HG02588 (cell line): ENCODE data around the gene PRPF38B.

Experiments used
- ATAC-seq: cut with Tn5 transposase; IDR thresholded peaks from one replicate; pipeline ENCODE4 v1.9.1; 2021; ENCODE audit warnings: mild to moderate bottlenecking, moderate library complexity; ENCODE audit not compliant: unreplicated experiment

The PRPF38B gene

DNA sequence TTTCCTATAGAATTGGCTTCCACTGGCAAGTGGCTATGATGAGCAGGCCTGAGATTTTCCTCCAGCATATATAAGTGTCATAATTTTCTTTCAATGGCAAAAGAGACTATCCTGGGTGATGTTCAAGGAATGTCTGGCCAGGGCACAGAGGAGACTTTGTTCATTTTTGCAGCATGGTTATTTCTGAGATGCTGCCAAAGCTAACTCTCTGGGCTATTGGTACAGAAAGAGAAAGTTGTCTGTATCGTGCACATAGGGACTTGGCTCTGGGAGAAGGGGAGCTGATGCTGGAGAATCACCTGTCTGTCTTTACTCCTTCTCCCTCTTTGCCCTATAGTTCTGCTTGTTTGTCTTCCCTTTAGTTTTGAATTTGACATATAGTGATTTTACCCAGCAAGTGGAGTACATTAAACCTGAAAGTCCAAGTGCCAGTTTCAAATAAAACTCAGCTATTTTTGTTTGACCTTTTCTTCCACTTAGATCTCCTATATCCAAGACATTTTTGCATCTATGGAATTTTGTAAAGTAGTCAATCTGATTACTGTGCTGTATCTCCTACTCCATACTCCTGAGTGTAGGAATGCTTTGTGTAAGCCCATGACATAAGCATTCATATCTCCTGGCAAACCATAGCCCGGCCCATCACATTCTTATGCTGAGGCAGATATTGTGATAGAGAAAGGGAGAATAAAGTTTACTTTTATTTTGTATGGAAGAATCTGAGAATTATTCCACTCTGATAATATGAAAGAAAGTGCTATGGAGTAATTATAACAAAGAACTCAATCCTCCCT lies 24.5 kb downstream of the PRPF38B start:
- ATAC-seq = no peak

DNA sequence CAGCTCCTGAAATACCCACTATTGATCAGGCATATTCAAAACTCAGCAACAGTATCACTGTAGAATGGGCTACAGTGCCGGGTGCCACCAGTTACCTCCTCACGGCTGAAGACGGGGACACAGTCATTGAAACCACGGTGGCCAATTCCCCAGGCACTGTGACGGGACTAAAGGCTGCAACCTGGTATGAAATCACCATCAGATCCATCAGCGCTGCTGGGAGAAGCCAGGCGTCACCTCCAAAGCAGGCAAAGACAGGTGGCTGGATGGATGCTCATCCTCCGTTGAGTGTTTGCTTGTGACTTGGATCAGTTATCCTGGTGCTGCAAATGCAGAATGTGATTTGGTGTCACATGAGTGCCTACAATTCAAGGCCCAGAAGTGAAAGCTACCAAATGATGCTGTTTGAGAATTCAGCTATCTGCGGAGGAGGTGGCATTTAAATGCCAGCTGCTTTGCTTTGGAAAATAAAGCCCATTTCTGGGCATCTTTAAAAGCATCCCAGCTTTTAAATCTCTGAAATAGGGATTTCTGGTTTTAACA lies 25.7 kb downstream of the PRPF38B start:
- no peak for ATAC-seq

DNA sequence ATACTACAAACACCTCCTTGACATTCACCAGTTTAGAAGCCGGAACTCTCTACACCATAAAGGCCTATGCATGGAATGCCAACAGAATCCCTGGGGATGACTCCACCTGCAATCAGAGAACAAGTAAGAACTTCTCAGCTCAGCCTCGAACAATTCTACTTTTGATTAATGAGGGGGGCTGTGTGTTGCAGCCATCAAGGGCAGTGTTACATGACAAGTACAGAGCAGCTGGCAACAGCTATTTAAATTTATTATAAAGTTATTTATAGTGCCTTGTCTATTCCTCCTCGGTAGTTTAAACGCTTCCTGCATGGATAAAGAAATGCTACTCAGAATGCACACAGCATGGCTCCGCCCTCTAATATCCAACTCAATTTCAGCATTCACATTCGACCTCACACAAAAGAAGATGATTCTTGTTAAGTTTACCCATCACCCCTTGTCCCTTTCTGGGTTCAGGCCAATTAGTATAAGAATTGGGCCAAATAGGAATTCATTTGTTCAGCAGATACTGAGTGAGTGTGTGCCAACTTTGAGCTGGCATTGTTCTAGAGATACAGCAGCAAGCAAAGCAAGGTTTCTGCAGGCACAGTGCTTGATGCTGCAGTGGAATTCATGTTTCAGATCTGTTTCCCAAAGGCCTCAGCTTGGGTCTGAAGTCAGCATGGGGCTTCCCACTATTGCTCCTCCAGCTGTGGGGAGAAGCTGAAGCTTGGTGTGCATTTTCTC lies 27.0 kb downstream of the PRPF38B start:
- no peak for ATAC-seq

DNA sequence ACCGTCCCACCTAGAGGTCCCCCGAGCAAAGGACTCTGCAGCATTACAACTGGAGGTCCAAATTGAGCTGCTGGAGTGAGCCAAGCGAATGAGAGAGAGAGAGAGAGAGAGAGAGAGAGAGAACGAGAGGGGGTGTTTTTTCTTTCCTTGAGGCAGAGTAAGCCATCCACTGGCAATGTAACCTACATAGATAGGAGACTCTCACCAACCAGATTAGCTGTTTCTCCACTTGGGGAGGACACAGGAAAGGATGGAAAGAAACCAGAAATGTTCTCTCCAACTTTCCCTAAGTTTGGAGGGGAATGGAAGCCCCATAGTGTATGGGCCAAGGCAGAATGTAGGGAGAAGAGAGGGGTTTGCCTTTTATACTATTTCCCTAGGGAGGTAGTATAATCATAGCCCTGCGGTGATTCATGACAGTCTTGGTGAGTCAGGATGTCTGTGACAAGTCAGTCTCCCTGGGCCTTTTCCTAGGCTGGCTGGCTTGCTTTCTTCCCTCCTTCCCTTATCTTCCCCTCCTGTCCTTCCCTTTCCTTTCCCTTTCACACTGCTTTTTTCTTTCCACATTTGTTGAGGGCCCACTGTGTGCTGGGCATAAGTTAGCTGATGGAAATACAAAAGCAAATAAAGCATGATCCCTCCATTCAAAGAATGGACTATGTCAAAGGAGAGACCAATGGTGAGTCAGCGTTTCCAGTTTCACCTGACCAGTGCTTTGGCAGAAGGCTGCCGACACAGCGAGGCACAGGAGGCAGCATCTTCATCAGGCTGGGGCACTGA lies 27.7 kb downstream of the PRPF38B start:
- ATAC-seq = no peak

DNA sequence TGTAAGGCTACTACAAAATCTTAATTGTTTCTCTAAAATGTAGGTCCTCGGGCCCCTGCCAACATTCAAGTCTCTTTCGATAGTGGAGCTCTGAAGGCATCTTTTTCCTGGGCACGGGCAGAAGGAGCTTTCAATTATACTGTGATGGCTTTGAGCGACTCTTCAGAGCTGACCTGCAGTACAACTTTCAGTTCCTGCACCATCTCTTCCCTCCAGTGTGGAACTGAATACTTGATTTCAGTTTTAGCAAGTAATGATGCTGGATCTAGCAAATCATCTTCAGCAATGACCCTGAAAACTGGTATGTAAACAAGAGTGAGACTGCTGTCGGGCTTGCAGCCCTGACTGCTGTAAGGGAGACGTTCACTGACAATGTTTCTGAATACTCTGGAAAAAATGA lies 30.2 kb downstream of the PRPF38B start:
- ATAC-seq = no peak

DNA sequence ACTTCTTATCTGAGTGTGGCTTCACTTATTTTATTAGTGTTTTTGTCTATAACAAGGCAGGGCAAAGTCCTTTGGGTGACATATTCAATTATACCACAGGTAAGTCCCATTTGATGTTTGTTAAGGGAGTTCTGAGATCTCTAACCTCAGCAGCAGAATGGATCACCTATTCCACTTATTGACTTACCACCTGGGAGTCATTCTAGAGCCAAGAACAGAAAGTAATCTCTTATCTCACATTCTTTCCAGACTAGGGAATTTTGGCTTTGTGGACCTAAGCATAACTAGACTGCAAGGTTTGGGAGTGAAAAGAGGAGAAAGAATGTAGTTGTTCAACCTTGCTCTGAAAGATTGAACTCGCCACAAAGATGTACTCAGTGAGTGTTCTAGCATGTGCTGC lies 33.8 kb downstream of the PRPF38B start:
- no peak for ATAC-seq

DNA sequence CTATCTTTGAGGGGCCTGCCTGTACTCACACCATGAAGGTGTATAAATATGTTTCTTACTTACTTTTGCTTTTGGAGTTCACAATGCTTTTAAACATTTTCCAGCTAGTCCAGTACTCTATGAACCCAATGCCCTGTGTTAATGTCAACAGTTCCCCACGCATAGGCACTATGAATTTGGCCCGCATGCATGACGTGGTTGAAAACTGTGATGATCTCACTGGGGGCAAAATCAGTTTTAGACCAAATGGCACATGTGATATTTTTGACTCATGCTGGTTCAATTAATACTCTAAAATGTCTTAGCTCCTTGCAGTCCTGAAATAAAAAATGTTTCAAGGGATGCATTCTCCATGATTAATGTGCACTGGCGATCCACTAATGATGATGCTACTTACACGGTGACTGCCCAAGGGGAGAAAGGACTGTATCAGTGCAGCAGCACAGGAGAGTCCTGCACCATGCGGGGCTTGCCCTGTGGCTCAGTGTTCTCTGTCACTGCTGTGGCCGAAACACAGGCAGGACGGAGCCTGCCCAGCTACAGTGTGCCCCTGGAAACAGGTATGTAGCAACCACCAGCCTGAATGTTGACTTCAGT lies 36.3 kb downstream of the PRPF38B start:
- no peak for ATAC-seq

DNA sequence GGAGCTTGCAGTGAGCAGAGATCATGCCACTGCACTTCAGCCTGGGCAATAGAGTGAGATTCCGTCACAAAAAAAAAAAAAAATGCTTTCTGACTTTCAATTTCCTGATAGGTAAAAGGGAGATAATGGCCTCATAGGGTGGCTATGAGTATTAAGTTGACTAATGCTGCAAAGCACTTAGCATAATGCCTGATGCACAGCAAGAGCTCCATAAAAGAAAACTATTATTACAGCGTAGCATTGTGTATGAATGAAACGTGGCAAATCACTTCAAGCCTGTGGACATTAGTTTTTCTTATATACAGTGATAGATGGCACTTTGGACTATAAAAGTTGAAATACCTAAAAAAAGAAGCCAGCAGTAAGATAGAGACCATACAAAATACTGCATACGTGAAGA lies 37.4 kb downstream of the PRPF38B start:
- ATAC-seq = no peak

DNA sequence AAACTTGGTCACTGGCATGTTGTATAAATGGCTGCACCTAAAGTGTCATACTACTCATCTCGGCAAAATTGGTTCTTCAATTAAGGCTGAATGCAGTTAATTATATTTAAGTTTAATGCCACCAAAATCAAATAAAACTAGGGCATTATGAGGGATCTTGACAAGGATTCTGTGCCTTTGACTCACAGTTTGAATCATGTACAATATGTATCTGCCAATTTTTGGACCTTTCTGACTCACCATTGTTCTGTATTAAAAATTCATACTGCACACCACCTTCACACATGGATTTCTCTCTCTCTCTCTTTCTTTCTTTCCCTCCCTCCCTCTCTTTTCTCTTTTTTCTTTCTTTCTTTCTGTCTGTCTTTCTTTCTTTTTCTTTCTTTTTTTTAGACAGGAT lies 40.3 kb downstream of the PRPF38B start:
- no peak for ATAC-seq

DNA sequence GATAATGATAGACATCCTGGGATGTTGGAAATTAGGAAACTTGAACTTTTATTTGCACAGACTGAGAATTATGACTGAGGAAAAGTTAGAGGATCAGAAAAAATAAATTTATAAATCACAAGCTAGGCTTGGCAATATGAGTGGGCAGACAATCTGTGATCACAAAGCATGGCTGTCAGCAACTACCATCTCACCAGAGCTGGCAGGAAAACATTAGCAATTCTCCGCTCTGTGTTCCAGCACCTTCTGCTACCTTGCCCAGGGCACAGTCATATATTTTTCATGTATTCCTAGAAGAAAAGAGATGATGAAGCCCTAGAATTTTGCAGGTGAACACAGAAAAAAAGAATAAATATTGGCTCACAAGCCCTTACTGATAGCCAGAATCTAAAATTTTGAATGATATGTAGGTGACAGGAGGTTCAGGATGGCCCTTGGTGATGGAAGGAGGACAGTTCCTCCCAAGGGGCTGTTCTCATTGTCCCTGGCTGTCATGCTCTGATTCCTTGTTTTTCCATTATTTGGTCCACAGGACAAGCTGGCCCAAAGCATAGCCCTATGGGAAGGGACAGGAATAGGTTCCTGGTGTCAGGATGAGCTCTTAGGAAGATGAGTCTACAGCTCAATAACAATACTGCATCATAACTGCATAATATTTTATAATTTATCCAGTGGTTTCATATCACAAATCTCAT lies 42.2 kb downstream of the PRPF38B start:
- ATAC-seq = no peak

DNA sequence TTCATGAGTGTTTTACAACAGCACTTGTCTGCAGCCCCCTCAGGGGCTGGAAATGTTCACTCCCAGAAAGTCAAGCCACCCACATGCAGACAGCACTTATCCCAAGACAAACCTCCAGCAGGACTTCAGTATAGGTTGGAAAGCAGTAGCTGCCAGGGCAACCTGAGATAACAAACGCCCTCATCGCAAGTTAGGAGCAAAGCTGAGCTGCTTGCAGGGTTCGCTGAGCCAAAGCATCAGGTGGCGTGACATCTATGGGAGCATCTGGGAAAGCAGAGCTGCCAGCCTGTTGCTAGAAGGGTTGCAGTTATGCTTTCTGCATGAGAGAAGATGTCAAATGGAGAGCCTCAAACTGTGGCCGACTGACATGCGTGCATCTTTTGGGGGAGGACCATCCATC lies 50.1 kb downstream of the PRPF38B start:
- no peak for ATAC-seq

DNA sequence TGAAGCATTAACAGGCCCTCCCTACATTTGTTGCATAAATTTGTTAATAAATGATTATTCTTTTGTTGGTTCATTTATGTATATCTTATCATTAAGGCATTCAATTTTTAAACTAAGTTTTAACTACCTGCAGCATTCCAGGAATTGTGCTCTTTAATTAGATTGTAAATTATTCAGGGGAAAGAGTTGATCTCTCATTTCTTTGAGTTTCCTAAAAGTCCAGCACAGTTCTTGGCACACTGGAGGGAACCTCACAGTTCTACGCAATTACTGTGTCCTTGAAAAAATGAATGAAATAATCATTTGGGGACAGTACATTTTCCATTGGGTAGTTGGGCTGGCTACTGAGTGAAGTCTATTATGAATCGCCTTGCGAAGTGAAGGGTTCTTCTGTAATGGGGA lies 53.9 kb downstream of the PRPF38B start:
- ATAC-seq = no peak

DNA sequence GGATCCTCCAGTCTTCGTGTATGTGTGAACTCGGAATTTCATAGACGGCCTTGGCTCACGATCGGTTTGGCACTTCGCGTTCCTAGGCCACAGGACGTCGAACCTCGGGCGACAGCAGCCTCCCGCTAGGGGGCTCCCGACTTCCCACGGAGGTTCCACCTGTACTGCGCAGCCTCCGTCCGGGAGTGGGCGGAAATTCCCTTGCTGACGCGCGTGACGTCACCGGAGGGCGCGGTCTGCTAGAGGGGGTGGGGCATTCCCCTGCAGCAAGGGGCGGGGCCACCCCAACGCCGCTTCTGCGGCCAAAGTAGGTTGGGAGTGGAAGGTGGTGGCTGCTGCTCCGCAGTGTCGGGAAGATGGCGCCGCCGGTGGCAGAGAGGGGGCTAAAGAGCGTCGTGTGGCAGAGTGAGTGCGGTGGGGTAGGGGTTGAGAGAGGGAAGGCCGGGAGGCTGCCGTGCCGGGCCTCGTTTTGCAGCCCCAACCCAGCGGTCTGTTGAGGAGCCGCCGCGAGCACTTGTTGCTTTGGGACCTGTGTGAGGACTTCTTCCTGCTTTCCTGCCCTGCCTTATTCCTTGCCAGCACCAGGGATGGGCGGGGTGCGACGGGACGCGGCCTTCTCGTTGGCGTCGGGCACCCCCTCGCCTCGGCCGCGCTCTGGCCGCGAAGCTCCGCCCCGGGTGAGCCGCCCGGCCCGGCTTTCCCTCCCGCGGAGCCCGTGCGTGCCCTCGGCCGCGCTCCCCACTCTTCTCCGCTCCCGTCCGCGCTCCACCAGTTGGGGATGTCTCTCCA lies 54.5 kb downstream of the PRPF38B start, which contains the start of gene STXBP3:
Gene STXBP3 (plus strand): TSS at position 293 of the 789 bp plus-strand sequence. CDS start 64 bp downstream, at position 357.
- peak; percentile 85 for ATAC-seq

DNA sequence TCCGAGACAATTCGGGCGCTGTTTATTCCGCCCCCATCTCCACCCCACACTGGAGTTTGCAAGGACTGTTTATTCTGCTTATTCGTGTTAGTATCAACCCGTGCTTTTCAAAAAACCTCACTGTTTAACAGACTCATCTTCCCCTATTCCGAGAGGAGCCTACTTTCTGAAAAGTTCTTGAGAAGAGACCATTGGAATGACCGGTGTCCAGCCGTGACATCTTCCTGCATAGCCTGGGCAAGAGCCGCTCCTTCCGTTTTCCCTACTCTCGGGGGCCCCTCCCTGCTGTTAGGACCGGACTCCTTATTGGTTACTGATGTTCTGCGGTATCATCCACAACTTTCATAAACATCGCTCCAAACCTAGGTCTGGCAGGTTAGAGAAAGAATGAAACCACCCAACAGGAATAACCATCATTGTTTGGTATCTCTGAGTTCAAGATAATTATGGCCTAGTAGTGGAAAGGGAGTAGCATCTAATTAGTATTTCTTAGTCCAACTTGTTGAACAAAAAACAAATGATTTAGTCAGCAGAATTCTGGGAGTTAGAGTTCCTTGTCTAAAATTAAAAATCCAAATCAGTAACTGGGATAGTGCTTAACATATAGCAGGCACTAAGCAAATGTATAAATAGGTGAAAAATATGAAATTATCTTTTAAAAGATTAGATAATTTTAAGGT lies 55.2 kb downstream of the PRPF38B start:
- peak; percentile 32 for ATAC-seq

DNA sequence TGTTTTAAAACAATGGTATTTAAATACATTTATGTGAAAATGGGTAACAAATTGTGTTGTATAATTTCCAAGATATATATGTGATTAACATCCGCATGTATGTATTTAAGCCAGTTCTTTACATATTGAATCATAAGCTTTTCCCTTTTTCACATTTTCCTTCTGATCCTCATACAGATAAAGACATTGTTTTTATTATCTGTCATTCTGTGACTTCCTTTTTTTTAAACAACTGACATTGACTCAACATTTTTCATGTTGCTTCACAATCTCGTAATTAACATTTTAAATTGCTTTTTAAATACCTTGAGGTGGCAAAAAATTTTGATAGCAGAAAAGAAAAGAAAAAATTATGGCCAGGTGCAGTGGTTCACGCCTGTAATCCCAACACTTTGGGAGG lies 55.8 kb downstream of the PRPF38B start:
- ATAC-seq = no peak

DNA sequence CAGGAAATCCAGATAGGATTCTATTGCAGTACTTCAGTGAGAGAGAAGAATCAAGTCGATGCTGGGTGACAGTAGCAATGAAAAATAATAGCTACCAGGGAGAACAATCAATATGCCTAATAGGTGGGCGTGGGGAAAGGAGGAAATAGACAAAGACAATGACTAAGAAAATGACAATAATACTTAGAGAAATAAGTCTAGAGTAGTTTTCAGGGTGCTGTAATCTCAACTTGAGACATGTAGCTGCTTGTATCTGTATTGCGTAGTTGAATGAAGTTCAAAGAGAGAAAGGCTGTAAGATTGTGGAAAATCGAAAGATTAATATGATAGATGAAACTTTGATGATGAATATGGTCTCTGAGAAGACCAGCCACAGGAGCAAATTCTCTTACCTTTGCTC lies 57.0 kb downstream of the PRPF38B start:
- no peak for ATAC-seq

DNA sequence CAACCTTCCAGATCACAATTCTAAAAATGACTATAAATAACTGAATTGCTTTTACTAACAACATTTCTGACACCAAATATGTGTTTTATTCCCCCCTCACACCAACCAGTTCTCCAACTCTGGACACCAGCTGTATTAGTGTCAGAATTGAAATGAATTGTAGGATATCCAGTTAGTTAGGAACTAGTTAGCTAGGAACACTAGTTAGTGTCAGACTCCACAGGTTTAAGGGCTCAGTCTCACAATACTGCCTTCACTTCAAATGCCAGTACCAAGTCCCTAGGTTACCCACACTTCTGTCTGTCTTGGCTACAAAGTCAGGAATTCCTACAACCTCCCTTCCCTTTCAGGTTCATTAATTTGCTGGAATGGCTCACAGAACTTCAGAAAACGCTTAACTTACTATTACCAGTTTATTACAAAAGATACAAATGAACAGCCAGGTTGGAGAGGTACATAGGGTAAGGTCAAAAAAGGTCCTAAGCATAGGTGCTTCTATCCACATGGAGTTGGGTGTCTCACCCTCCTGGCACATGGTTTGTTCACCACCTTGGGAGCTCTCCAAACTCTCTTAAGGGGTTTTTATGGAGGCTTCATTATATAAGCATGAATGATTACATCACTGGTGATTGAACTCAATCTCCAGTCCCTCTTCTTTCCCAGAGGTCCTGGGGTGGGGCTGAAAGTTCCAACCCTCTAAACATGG lies 58.5 kb downstream of the PRPF38B start:
- no peak for ATAC-seq
